ENCODE measurements around the gene MRPL10. TPM values are rescaled to one million over a fixed set of nuclear protein-coding genes. Genes with fewer than 3 reads are reported as not detected.
A peak's percentile ranks its signal among the peaks of the same experiment; 100 is the strongest.

Gene MRPL10
- total RNA-seq, 1 experiment from 2014 or later, result 63.8 TPM

DNA sequence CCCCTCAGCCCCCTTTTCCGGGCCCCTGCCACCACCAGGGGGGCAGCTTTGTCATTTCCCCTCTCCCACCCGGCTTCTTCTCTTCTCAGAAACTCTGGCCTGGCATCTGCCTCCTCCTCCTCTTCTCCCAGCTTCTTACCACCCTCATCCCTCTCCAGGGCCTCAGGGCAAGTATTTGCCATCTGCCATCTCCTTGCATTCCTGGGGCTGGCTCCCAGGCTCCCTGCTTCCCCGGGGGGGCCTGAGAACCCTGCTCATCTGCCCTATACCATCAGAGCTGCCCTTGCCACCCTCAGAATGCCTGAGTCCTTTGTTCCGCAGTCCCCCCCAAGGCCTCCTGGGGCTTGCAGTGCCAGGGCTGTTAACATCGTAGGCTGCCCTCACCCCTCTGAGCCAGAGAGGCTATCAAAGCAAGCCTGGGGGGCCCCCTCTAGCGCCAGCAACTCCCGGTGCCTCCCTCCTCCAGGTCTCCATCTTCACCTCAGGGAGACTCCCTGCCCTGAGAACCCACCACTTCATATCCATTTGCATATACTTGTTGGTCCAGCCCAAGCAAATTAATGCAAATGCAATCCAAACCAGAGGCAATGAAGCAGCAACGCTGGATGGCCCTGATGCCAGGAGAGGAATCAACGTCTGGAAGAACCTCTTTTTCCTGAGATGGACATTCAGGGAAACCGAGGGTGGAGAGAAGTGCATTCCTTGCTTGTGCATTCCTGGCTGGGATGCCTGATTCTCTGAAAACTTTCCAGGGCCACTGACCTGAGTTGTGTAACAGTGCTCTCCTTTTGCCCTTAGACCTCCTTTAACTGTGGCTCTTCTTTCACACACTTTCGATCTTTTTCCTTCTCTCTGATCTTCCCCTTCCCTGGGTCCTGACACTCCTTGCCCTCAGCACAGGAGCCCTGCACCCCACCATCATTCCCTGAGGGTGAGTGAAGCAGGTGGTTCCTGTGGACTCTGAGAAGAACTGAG lies 44.0 kb upstream of the MRPL10 start:
- CTCF ChIA-PET, result no interaction called here
- Histone ChIP-seq H4K20me1 (ENCODE audit: insufficient read depth) (no peaks in the 10 kb centered on the region), H3K27ac (peak overlapping the region; percentile 83), H3K9me3 (ENCODE audit: insufficient read depth, low read depth) (no peaks in the 10 kb centered on the region), H3K36me3 (ENCODE audit: low read depth) (no peaks in the 10 kb centered on the region), H3K27me3 (ENCODE audit: insufficient read depth, low read depth) (no peaks in the 10 kb centered on the region), H2AFZ (no peak overlapping the region), H3K9me2 (ENCODE audit: insufficient read depth) (no peaks in the 10 kb centered on the region), H3K4me2 (peak overlapping the region; percentile 70), H3K79me2 (ENCODE audit: low read depth) (no peaks in the 10 kb centered on the region), H3K4me1 (replicated peaks; ENCODE audit: insufficient read depth) (peaks cover 60% of the 10 kb centered on the region), H3F3A (ENCODE audit: insufficient read depth, low read depth) (peaks cover 15% of the 10 kb centered on the region), H3K4me3 (peak overlapping the region; percentile 12; the same call in 1 of the 2 replicates)
- POLR2A ChIA-PET (ENCODE audit: unreplicated experiment), result no interaction called here
- BruUV-seq (replicated peaks), result no TSS peak
- DNase-seq, result peak; percentile 44 to 74
- no peak for TF ChIP-seq EZH2 (IDR thresholded peaks at IDR 0.05; ENCODE audit: low read depth)
- TF ChIP-seq, protein P1, sequence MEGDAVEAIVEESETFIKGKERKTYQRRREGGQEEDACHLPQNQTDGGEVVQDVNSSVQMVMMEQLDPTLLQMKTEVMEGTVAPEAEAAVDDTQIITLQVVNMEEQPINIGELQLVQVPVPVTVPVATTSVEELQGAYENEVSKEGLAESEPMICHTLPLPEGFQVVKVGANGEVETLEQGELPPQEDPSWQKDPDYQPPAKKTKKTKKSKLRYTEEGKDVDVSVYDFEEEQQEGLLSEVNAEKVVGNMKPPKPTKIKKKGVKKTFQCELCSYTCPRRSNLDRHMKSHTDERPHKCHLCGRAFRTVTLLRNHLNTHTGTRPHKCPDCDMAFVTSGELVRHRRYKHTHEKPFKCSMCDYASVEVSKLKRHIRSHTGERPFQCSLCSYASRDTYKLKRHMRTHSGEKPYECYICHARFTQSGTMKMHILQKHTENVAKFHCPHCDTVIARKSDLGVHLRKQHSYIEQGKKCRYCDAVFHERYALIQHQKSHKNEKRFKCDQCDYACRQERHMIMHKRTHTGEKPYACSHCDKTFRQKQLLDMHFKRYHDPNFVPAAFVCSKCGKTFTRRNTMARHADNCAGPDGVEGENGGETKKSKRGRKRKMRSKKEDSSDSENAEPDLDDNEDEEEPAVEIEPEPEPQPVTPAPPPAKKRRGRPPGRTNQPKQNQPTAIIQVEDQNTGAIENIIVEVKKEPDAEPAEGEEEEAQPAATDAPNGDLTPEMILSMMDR (conservative IDR thresholded peaks at IDR 0.05), result no peak
- intact Hi-C loops (cut with micrococcal nuclease; ENCODE audit: unreplicated experiment), result no loop called here

DNA sequence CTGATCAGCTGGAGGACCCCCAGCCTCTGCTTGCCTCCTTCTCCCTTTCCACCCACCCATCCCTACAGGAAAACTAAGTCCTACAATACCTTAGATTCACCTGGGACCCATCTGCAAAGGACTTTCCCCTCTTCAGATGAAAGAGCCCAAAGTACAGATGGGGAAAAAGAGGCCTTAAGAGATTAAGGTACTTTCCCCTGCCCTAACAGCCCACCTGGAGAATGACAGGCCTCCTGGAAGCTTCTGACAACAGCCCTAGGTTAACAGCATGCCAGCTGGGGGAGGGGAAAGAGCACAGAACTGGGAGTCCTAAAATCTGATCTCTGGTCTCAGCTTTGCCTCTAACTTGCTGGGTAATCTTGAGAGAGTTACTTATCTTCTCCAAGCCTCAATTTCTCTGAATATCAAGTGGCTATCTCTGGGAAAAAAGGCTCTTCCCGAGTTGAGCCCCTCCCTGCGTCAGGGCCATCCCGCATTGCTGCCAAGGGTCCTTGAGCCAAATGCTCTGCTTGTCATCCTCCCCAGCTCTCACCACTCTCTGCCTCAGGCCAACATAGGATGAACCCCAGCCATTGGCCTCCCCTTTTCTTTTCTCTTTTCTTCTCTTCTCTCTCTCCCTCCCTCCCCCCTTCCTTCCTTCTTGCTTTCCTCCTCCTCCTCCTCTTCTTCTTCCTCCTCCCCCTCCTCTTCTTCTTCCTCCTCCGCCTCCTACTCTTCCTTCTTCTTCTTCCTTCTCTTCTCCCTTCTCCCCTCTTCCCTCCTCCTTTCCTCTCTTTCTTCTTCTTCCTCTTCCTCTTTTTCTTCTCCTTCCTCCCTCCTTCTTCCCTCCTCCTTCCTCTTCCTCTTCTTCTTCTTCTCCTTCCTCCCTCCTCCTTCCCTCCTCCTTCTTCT lies 42.1 kb upstream of the MRPL10 start:
- no TSS peak for BruUV-seq (replicated peaks)
- Histone ChIP-seq H3K9me2 (ENCODE audit: insufficient read depth) (no peaks in the 10 kb centered on the region), H4K20me1 (ENCODE audit: insufficient read depth) (no peaks in the 10 kb centered on the region), H3K79me2 (ENCODE audit: low read depth) (no peaks in the 10 kb centered on the region), H3K36me3 (ENCODE audit: low read depth) (no peaks in the 10 kb centered on the region), H3K27ac (no peak overlapping the region), H3K4me3 (no peak overlapping the region), H3K9me3 (ENCODE audit: insufficient read depth, low read depth) (no peaks in the 10 kb centered on the region), H3F3A (ENCODE audit: insufficient read depth, low read depth) (peaks cover 13% of the 10 kb centered on the region), H3K4me1 (replicated peaks; ENCODE audit: insufficient read depth) (peaks cover 60% of the 10 kb centered on the region), H3K4me2 (no peak overlapping the region), H2AFZ (no peak overlapping the region), H3K27me3 (ENCODE audit: insufficient read depth, low read depth) (no peaks in the 10 kb centered on the region)
- intact Hi-C loops (cut with micrococcal nuclease; ENCODE audit: unreplicated experiment), result no loop called here
- POLR2A ChIA-PET (ENCODE audit: unreplicated experiment), result no interaction called here
- CTCF ChIA-PET, result no interaction called here
- no peak for DNase-seq
- no peak for TF ChIP-seq EZH2 (IDR thresholded peaks at IDR 0.05; ENCODE audit: low read depth)
- TF ChIP-seq, protein P1 (conservative IDR thresholded peaks at IDR 0.05), result no peak

DNA sequence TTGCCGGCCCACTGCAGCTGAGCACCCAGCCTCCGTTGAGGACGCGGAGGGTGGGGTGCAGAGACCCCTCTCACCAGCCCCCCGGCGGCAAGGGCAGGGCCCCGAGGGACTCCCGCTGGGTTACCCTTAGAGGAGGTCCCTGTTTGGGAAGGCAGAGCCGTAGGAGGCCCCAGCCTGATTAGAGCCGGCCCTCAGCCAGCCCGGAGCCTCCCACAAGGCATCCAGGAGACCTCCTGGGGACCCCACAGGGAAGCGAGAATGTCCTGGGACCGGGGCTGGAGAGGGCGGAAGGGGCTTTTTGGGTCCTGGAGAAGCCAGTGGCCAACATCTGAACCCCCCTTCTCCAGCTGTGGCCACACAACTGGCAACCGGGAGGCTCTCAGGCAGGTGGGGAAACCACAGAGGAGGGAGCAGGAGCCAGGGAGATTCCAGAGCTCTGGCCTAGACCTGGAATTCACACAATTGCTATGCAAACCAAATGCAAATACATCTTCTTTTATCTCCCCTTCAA lies 41.4 kb upstream of the MRPL10 start:
- POLR2A ChIA-PET (ENCODE audit: unreplicated experiment), result no interaction called here
- DNase-seq, result no peak
- H2AFZ ChIP-seq, result no peak overlapping the region

More for the DNA sequence above, 41.4 kb upstream of the MRPL10 start:
- no peaks in the 10 kb centered on the region for H3K9me3 ChIP-seq (ENCODE audit: insufficient read depth, low read depth)
- no peaks in the 10 kb centered on the region for H3K27me3 ChIP-seq (ENCODE audit: insufficient read depth, low read depth)
- peaks cover 53% of the 10 kb centered on the region for H3K4me1 ChIP-seq (replicated peaks; ENCODE audit: insufficient read depth)
- H3K27ac ChIP-seq, result no peak overlapping the region
- H4K20me1 ChIP-seq (ENCODE audit: insufficient read depth), result no peaks in the 10 kb centered on the region
- H3K4me2 ChIP-seq, result no peak overlapping the region
- H3K79me2 ChIP-seq (ENCODE audit: low read depth), result no peaks in the 10 kb centered on the region
- H3K4me3 ChIP-seq, result no peak overlapping the region
- no TSS peak for BruUV-seq (replicated peaks)
- peaks cover 13% of the 10 kb centered on the region for H3F3A ChIP-seq (ENCODE audit: insufficient read depth, low read depth)
- no peaks in the 10 kb centered on the region for H3K36me3 ChIP-seq (ENCODE audit: low read depth)
- H3K9me2 ChIP-seq (ENCODE audit: insufficient read depth), result no peaks in the 10 kb centered on the region
- intact Hi-C loops (cut with micrococcal nuclease; ENCODE audit: unreplicated experiment), result no loop called here
- no peak for TF ChIP-seq EZH2 (IDR thresholded peaks at IDR 0.05; ENCODE audit: low read depth)
- TF ChIP-seq, protein P1 (conservative IDR thresholded peaks at IDR 0.05), result no peak
- CTCF ChIA-PET, result no interaction called here

Data from PC-9 (cell line).